SKM-1 (cell line): Measurements from ENCODE around the gene VPREB1.
"Not testable (repeated sequence)": the region's sequence is repeated elsewhere in the genome, so short reads cannot be mapped to it uniquely, and the experiment has no call there.

Experiments used
- DNase-seq: peaks from one replicate; lab custom pipeline; 2025; ENCODE audit not compliant: unreplicated experiment; lab: John Stamatoyannopoulos, UW

The VPREB1 gene

DNA sequence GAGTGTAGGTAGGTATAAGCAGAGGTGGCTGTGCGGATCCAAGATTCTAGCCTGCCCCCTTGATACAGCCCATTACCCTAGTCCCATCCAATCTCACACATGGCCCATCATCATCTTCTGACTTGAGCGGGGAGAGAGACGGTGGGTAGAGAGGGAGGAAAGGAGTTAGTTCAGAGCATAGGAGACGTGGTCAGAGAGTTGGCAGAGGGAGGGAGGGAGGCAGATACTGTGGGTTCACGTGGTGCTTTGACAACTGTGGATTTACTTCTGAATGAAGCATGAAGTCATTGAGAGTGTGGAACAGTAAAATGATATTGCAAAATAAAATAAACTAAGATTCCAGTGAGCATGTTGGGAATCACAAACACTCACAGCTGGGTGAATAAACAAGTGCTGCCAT, 31.4 kb upstream of the VPREB1 start:
- no peak for DNase-seq

DNA sequence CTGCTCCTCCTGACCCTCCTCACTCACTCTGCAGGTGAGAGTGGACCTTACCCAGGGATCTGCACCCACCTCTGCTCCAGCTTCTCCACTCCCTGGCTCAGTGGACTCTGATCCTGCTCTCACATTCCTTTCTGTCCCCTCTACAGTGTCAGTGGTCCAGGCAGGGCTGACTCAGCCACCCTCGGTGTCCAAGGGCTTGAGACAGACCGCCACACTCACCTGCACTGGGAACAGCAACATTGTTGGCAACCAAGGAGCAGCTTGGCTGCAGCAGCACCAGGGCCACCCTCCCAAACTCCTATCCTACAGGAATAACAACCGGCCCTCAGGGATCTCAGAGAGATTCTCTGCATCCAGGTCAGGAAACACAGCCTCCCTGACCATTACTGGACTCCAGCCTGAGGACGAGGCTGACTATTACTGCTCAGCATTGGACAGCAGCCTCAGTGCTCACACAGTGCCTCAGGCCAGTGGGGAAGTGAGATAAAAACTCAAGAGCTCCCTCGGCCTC, 29.7 kb upstream of the VPREB1 start:
- no peak for DNase-seq

DNA sequence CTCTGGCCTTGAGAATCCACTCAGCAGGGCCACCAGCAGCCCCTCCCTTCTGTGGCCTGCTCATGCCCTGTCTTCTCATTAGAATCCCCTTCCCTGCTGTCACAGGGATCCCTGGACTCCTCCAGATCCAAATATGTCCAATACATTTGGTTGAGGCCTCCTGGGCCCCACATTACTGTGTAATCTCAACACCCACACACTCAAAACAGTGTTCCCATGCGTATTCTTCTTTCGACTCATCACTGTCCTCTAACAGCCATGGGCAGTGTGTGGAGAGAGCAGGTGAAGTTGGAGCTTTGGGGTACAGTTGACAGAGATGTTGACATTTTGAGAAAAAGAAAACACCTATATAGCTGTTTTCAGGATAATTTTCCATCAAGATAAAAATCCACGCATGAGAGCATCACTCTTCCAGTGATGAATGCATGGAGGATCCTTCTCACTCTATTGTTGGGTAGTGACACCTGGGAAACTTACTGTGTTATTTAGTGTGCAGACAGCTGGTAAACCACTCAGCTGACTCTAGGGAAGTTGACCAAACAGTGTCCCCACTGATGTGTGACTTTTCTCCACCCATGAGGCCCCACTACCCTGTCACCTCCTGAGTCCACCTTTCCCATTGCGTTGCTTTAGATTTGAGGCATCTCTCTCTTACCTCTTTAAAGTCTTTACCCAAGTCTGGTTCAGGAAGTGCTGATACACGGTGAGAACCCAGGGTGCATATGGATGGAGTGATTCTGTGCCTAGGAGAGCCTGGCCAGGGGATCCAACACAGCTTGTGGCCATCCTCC, 28.7 kb upstream of the VPREB1 start:
- no peak for DNase-seq

- DNase-seq, result no peak
These were observed 28.1 kb upstream of the VPREB1 start for GRCh38 chr22:22216450-22216959.

DNA sequence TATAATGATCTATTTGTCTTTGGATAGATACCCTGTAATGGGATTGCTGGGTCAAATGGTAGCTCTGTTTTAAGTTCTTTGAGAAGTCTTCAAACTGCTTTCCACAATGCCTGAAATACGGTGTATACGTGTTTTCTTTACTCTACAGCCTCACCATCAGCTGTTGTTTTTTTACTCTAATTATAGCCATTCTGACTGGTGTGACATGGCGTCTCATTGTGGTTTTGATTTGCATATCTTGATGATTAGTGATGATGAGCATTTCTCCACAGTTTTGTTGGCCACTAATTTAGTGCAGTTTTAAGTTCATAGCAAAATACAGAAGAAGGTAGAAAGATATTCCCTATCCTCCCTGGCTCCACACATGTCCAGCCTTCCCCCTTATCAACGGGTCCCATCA, 26.3 kb upstream of the VPREB1 start:
- no peak for DNase-seq

GRCh38 chr22:22219140-22219996, 25.2 kb upstream of the VPREB1 start:
- DNase-seq, result no peak

- not testable (repeated sequence) for DNase-seq
These were observed 23.5 kb upstream of the VPREB1 start for GRCh38 chr22:22221043-22221442.

DNA sequence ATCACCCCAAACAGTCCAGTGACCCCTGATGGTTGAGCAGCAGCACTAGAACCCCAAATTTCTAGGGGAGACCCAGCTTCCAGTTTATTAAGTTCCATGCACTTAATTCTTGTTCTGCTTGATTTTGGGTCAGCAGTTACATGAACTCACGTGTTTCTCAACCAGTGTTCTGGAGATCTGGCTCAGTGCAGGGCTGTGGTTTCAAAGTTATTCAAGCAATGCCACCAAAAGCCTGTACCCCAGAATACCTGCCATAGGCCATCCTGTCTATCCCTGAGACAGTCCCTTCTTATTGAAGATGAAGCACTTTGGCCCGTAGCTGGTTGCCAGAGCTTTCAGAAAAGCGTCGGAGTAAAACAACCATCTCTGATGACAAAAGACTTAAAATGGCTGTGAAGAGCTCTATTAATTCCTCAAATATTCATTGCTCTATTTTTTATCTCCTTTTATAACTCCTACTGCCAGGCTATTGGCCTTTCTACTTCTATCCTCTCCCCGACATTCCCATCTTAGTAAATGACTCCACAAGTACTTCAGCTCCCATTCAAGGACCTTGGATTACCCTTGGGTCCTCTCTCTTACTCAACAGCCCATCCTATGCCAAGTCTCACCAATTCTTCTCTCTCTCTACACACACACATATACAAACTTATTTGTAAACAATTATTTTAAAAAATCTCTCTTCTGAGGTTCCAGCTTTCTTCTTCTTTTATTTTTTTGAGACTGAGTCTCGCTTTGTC, 18.0 kb upstream of the VPREB1 start:
- DNase-seq, result no peak

DNA sequence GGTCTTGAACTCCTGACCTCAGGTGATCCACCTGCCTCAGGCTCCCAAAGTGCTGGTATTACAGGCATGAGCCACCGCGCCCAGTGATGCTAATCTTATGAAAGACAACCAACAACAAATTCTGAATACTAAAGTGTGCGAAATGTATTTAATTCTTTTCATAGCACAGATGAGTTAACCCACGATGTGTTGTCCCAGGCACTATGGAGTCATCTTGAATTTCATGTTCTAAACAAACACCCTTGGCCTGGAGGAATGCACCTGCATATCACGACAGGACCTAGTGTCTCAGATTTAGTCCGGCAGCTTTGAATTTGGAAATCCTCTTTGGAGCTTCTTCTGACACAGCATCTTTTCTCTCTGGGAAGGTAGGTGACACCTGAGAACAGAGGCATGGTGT, 16.2 kb upstream of the VPREB1 start:
- no peak for DNase-seq

GRCh38 chr22:22228921-22229320, 15.7 kb upstream of the VPREB1 start:
- DNase-seq, result no peak

DNA sequence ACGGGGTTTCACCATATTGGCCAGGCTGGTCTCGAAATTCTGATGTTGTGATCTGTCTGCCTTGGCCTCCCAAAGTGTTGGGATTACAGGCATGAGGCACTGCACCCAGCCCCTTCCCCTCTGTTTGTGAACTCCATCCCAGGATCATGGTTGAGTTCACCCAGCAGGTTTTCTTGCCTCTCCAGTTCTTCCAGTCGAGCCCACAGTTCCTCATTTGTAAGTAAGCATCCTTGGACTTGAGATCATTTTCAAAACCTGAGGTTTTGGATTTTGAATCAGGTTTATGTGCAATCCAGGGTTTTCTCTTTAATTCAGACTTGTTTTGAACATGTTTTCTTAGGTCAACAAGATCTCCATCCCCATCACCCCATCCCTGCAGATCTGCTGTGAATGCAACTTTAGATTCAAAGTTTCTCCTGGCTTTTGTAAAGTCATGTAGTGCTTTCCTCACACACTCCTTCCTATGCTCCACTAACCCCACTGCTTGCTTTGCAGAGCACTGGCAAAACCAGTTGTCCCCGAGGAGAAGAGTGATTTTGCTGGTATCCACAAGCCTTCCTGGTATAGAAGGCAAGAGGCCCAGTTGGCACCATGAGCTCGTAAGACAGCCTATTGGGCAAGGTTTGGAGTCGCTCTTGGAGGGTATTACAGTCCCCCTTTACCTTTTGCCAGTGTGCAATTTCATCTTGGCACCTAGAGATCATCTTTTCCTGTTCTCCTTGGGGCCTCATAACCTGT, 14.7 kb upstream of the VPREB1 start:
- no peak for DNase-seq

GRCh38 chr22:22230438-22230837, 14.1 kb upstream of the VPREB1 start:
- DNase-seq, result no peak

- no peak for DNase-seq
These were observed 11.5 kb upstream of the VPREB1 start for GRCh38 chr22:22233081-22233480.

GRCh38 chr22:22235558-22235957, 9.0 kb upstream of the VPREB1 start:
- DNase-seq, result no peak

DNA sequence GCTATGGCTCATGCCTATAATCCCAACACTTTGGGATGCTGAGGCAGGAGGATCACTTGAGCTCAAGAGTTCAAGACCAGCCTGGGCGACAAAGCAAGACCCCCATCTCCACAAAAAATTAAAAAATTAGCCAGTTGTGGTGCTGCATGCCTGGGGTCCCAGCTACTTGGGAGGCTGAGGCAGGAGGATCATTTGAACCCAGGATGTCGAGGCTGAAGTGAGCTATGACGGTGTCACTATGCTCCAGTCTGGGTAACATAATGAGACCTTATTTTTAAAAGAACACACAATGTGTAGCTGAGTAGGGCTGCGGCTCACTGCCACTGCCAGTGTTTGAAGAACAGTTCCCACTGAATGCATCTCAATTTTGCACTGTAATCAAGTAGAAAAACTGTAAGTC, 7.1 kb upstream of the VPREB1 start:
- no peak for DNase-seq

DNA sequence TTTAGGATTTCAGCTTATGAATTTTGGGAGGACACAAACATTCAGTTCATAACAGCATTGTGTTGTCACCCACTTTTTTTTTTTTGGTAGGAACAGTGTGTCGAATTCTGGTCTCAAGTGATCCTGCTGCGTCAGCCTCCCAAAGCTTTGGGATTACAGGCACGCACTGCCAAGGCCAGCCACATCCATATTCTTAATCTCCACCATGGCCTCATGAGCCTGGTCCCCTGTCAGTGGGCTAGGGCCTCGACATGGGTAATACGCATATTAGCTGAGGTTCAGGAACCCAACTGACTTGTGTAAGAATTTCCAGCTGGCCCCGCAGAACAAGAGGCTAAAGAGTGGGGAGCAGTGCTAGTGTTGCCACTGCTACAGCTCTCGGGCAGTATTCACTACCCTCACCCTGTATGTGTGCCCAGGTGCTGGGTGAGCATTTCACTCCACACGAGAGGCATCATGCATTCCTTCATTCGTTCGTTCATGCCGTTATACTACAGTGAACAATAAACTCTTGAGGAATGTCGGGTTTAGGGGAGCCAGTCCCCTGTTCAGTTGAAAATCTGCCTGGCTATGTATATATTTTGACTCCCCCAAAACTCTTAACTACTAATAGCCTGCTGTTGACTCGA, 5.2 kb upstream of the VPREB1 start:
- no peak for DNase-seq

DNA sequence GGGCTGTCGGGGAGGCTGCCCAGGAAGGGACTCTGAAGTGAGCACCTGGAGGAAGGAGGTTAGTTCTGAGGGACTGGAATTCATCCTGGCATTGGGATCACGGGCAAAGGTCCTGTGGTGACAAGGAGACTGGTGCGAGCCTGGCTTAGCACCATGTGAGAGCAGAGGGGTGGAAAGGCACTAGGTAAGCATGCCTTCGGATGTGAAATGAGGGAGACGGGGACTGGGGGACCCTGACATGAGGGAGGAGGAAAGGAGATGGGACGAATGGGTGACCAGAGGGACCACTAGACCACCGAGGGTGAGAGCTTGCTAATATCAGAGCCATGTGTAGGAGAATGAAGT, 3.1 kb upstream of the VPREB1 start:
- DNase-seq, result no peak

DNA sequence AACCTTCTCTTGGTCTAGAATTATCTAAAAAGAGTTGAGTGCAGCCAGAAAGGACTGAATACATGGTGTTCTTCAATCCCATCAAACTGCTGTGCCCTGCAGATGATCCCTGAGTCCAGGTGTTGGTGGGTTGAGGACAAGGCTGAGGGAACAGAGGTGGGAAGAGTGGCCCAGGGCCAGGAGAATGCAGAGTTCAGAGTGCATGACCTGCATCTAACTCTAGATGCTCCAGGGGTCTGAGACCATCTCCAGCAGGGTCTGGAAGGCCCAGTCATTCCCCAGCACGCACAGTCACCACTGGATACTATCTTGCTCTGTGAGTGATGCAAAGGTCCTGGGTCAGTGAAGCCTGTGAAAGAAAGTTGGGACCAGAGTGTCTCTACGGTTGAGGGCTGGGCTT, 2.1 kb upstream of the VPREB1 start:
- DNase-seq, result no peak

DNA sequence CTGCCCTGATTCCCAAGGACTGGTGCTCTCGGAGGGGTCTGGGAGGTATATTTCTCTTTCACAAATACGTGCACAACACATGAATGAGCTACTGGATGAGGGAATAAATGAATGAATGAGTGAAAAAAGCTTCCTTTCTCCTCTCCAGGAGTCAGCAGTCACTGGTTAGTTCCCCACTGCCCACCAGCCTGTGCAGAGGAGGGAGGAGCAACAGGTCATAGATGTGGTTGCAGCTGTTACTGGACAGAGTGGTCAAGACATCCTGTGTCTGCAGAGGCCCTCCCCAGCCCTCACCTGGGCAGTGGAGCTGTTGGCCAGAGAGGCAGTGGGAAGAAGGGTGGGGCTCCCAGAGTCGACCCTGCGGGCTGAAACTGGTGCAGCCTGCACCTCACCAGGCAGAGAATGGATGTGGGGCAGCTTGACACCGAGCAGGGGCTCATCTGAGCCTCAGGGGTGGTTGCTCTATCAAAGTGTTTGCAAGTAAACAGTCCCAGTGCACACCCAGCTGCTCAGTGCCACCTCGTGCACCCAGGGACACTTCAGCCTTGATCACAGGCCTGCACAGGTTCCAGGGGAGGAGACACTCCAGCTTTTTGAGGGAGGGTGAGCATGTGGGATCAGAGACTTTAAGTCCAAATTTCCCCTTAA, 1.4 kb upstream of the VPREB1 start:
- no peak for DNase-seq
